Central memory CD4-positive, alpha-beta T cell (primary cell): ENCODE data around the gene H2AZ1.
A peak's percentile ranks its signal among the peaks of the same experiment; 100 is the strongest.

Experiments used
- DNase-seq: peaks from one replicate; pipeline ENCODE4 v3.0.0; 2022

Gene H2AZ1

GRCh38 chr4:99945718-99946355 lies 4.2 kb downstream of the H2AZ1 start:
- DNase-seq: no peak

GRCh38 chr4:99943904-99944437 lies 6.1 kb downstream of the H2AZ1 start:
- no peak for DNase-seq

GRCh38 chr4:99938243-99938753 lies 11.8 kb downstream of the H2AZ1 start:
- DNase-seq: no peak

GRCh38 chr4:99934891-99935290 lies 15.2 kb downstream of the H2AZ1 start:
- no peak for DNase-seq

- DNase-seq: no peak
These were observed 22.5 kb downstream of the H2AZ1 start for GRCh38 chr4:99927566-99927965.

- peak; percentile 20 for DNase-seq
These were observed 28.9 kb downstream of the H2AZ1 start for GRCh38 chr4:99921174-99921573.

- DNase-seq: no peak
These were observed 31.4 kb downstream of the H2AZ1 start for GRCh38 chr4:99918656-99919055.

DNA sequence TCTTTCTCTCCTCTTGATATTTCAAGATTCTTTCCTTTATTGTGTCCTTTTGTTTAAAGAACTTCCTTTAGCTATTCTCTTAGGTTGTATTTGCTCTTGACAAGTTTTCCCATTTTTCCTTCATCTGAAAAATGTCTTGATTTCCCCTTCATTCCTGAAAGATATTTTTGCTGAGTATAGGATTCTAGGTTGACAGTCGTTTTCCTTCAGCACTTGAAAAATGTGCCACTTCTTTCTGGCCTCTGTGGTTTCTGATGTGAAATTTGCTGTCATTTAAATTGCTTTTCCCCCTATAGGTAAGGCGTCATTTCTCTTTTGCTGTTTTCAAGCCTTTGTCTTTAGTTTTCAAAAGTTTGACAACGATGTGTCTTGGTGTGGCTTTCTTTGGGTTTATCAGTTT lies 32.5 kb downstream of the H2AZ1 start:
- no peak for DNase-seq

DNA sequence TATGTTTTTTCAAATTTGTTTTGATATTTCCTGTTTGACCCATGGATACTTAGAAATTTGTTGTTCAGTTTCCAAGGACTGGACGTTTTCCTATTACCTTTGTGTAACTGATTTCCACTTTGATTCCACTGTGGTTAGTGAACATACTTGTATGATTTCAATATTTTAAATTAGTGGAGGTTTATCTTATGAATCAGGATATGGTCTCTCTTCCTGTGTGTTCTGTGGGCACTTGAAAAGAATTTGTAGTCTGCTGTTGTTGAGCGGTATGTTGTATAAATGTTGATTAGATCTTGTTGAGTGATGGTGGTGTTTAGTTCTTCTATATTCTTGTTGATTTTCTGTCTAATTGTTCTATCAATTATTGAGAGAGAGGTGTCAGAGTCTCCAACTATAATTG lies 34.6 kb downstream of the H2AZ1 start:
- DNase-seq: no peak
